K562 (cell line): Measurements from ENCODE around the gene MGST3. TPM values are rescaled to one million over a fixed set of nuclear protein-coding genes. Genes with fewer than 3 reads are reported as not detected.

Source experiments
- GATA2 ChIP-seq: sonication (generic); formaldehyde crosslinking; IDR thresholded peaks from 2 replicates; pipeline ENCODE4 v1.4.0; 2020; ENCODE audit warnings: mild to moderate bottlenecking, missing genetic modification reagents
- KLF10 ChIP-seq: fragments of 250-450 bp; sonication (Bioruptor Pico); IDR thresholded peaks from 2 replicates; pipeline ENCODE4 v1.6.1; 2021; ENCODE audit warnings: matching md5 sums
- L3MBTL2 ChIP-seq: fragments of 450-650 bp; IDR thresholded peaks from 2 replicates; pipeline ENCODE4 v1.6.1; 2016; ENCODE audit warnings: mild to moderate bottlenecking, moderate library complexity
- MTA3 ChIP-seq: fragments of 450-650 bp; formaldehyde crosslinking; IDR thresholded peaks from 2 replicates; pipeline ENCODE4 v1.6.1; 2017; ENCODE audit warnings: mild to moderate bottlenecking, borderline replicate concordance
- RUNX1 ChIP-seq: sonication (generic); IDR thresholded peaks from 2 replicates; pipeline ENCODE4 v1.6.1; 2016; ENCODE audit warnings: antibody characterized with exemption, low read depth
- ZNF12 ChIP-seq: sonication (generic); formaldehyde crosslinking; IDR thresholded peaks from 2 replicates; pipeline ENCODE4 v1.4.0; 2020; ENCODE audit warnings: mild to moderate bottlenecking, missing genetic modification reagents
- ZNF124 ChIP-seq: sonication (generic); formaldehyde crosslinking; IDR thresholded peaks from 2 replicates; pipeline ENCODE4 v1.8.1; 2022; ENCODE audit warnings: missing genetic modification reagents
- ZNF79 ChIP-seq: fragments of 250-450 bp; sonication (Bioruptor Pico); IDR thresholded peaks from 2 replicates; pipeline ENCODE4 v1.4.0; 2020; ENCODE audit warnings: low read depth, mild to moderate bottlenecking, moderate library complexity
- polyA plus RNA-seq, 8 experiments: library from polyadenylated mRNA; depleted of rRNA in 4 of 8; stranded (reverse) in 5 of 8; unstranded in 3 of 8; fragments of >200 nt; fragmentation: Nextera tagmentation in 2 of 8; fragmentation: Illumina TruSeq in 1 of 8; extraction: Ambion mirVana in 2 of 8; extraction: Trizol in 1 of 8; gene quantifications; 2 replicates each; pipeline versions ENCODE4 v1.2.1 to v1.2.3, GENCODE V29; 2011 to 2014; ENCODE audit warnings: inconsistent platforms in 1 of 8, missing spikeins in 1 of 8
- total RNA-seq, 7 experiments: library from RNA; depleted of rRNA in 6 of 7; stranded (reverse); fragments of >200 nt in 6 of 7; fragmentation: Illumina TruSeq in 2 of 7; extraction: Trizol in 2 of 7; gene quantifications; 2 replicates each; pipeline versions ENCODE4 v1.2.1 to v1.2.3, GENCODE V29; 2011 to 2021; ENCODE audit warnings: low replicate concordance in 1 of 7
- TF ChIP-seq, protein P1 (sequence below): fragments of 450-650 bp; IDR thresholded peaks from 2 replicates; pipeline ENCODE4 v1.6.1; 2016; ENCODE audit warnings: mild to moderate bottlenecking, moderate library complexity
- TF ChIP-seq, protein P2 (sequence below): sonication (generic); formaldehyde crosslinking; IDR thresholded peaks from 2 replicates; pipeline ENCODE4 v1.8.0; 2022; ENCODE audit warnings: mild to moderate bottlenecking, missing genetic modification reagents

MGST3 gene
- total and polyA plus RNA-seq, 9 of the 15 experiments (the other 6 are each of a cell fraction or from before 2014, with no cell fraction given) = 70.7 to 287 (median 105) TPM

DNA sequence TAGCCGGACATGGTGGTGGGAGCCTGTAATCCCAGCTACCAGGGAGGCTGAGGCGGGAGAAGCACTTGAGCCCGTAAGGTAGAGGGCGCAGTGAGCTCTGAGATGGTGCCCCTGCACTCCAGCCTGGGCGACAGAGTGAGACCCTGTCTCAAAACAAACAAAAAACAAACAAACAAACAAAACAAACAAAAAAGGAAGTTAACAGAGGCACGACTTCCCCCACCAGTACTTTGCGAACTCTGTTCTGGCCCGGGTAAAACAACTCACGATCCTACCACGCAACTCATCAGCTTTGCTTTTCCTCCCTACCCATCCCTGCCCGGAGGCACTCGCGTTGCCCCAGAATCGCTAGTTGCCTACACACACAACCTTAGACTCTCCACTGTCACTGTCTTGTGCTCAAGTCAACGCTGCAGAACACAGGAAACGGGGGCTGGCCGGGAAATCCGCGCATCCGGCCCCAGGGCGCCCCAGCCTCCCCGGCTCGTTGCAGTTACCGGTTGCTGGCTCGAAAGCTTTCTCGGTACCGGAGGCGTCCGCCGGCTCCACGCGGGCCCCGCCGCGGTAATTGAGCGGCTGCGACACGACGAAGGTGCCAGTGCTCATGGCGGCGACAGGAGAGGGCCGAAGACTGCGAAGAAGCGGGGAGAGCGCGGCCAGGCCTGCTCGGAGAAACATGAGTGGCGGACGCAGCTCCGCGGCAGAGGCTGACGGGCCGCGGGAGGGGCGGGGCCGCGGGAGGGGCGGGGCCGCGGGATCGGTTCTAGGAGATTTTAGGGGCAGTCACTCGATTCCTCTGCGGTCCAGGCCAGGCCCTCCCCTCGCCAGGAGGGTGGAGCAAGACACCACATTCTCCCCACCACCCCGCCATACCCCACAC lies 67.1 kb downstream of the MGST3 start, which contains the start of gene ALDH9A1 (continued):
- TF ChIP-seq, protein P1, sequence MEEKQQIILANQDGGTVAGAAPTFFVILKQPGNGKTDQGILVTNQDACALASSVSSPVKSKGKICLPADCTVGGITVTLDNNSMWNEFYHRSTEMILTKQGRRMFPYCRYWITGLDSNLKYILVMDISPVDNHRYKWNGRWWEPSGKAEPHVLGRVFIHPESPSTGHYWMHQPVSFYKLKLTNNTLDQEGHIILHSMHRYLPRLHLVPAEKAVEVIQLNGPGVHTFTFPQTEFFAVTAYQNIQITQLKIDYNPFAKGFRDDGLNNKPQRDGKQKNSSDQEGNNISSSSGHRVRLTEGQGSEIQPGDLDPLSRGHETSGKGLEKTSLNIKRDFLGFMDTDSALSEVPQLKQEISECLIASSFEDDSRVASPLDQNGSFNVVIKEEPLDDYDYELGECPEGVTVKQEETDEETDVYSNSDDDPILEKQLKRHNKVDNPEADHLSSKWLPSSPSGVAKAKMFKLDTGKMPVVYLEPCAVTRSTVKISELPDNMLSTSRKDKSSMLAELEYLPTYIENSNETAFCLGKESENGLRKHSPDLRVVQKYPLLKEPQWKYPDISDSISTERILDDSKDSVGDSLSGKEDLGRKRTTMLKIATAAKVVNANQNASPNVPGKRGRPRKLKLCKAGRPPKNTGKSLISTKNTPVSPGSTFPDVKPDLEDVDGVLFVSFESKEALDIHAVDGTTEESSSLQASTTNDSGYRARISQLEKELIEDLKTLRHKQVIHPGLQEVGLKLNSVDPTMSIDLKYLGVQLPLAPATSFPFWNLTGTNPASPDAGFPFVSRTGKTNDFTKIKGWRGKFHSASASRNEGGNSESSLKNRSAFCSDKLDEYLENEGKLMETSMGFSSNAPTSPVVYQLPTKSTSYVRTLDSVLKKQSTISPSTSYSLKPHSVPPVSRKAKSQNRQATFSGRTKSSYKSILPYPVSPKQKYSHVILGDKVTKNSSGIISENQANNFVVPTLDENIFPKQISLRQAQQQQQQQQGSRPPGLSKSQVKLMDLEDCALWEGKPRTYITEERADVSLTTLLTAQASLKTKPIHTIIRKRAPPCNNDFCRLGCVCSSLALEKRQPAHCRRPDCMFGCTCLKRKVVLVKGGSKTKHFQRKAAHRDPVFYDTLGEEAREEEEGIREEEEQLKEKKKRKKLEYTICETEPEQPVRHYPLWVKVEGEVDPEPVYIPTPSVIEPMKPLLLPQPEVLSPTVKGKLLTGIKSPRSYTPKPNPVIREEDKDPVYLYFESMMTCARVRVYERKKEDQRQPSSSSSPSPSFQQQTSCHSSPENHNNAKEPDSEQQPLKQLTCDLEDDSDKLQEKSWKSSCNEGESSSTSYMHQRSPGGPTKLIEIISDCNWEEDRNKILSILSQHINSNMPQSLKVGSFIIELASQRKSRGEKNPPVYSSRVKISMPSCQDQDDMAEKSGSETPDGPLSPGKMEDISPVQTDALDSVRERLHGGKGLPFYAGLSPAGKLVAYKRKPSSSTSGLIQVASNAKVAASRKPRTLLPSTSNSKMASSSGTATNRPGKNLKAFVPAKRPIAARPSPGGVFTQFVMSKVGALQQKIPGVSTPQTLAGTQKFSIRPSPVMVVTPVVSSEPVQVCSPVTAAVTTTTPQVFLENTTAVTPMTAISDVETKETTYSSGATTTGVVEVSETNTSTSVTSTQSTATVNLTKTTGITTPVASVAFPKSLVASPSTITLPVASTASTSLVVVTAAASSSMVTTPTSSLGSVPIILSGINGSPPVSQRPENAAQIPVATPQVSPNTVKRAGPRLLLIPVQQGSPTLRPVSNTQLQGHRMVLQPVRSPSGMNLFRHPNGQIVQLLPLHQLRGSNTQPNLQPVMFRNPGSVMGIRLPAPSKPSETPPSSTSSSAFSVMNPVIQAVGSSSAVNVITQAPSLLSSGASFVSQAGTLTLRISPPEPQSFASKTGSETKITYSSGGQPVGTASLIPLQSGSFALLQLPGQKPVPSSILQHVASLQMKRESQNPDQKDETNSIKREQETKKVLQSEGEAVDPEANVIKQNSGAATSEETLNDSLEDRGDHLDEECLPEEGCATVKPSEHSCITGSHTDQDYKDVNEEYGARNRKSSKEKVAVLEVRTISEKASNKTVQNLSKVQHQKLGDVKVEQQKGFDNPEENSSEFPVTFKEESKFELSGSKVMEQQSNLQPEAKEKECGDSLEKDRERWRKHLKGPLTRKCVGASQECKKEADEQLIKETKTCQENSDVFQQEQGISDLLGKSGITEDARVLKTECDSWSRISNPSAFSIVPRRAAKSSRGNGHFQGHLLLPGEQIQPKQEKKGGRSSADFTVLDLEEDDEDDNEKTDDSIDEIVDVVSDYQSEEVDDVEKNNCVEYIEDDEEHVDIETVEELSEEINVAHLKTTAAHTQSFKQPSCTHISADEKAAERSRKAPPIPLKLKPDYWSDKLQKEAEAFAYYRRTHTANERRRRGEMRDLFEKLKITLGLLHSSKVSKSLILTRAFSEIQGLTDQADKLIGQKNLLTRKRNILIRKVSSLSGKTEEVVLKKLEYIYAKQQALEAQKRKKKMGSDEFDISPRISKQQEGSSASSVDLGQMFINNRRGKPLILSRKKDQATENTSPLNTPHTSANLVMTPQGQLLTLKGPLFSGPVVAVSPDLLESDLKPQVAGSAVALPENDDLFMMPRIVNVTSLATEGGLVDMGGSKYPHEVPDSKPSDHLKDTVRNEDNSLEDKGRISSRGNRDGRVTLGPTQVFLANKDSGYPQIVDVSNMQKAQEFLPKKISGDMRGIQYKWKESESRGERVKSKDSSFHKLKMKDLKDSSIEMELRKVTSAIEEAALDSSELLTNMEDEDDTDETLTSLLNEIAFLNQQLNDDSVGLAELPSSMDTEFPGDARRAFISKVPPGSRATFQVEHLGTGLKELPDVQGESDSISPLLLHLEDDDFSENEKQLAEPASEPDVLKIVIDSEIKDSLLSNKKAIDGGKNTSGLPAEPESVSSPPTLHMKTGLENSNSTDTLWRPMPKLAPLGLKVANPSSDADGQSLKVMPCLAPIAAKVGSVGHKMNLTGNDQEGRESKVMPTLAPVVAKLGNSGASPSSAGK = peak; percentile 68
- no peak for TF ChIP-seq GATA2
- TF ChIP-seq, protein P2, sequence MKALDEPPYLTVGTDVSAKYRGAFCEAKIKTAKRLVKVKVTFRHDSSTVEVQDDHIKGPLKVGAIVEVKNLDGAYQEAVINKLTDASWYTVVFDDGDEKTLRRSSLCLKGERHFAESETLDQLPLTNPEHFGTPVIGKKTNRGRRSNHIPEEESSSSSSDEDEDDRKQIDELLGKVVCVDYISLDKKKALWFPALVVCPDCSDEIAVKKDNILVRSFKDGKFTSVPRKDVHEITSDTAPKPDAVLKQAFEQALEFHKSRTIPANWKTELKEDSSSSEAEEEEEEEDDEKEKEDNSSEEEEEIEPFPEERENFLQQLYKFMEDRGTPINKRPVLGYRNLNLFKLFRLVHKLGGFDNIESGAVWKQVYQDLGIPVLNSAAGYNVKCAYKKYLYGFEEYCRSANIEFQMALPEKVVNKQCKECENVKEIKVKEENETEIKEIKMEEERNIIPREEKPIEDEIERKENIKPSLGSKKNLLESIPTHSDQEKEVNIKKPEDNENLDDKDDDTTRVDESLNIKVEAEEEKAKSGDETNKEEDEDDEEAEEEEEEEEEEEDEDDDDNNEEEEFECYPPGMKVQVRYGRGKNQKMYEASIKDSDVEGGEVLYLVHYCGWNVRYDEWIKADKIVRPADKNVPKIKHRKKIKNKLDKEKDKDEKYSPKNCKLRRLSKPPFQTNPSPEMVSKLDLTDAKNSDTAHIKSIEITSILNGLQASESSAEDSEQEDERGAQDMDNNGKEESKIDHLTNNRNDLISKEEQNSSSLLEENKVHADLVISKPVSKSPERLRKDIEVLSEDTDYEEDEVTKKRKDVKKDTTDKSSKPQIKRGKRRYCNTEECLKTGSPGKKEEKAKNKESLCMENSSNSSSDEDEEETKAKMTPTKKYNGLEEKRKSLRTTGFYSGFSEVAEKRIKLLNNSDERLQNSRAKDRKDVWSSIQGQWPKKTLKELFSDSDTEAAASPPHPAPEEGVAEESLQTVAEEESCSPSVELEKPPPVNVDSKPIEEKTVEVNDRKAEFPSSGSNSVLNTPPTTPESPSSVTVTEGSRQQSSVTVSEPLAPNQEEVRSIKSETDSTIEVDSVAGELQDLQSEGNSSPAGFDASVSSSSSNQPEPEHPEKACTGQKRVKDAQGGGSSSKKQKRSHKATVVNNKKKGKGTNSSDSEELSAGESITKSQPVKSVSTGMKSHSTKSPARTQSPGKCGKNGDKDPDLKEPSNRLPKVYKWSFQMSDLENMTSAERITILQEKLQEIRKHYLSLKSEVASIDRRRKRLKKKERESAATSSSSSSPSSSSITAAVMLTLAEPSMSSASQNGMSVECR (CRISPR knock-in tag) = peak; percentile 61; the same call in 1 of the 2 replicates
- TF ChIP-seq MTA3 = 0 out of 2 replicates have a peak, but pooled peaks have one; percentile 43
- TF ChIP-seq ZNF12 (CRISPR knock-in tag) = peak; percentile 81; the same call in 1 of the 2 replicates
- no peak for TF ChIP-seq ZNF124
- no peak for TF ChIP-seq KLF10 (CRISPR knock-in tag)
- TF ChIP-seq ZNF79 (CRISPR knock-in tag) = no peak
- TF ChIP-seq RUNX1 = no peak
- TF ChIP-seq L3MBTL2 = peak; percentile 67; the same call in 1 of the 2 replicates
